Measurements from ENCODE around the gene SLC9A5.

SLC9A5 gene, protein sequence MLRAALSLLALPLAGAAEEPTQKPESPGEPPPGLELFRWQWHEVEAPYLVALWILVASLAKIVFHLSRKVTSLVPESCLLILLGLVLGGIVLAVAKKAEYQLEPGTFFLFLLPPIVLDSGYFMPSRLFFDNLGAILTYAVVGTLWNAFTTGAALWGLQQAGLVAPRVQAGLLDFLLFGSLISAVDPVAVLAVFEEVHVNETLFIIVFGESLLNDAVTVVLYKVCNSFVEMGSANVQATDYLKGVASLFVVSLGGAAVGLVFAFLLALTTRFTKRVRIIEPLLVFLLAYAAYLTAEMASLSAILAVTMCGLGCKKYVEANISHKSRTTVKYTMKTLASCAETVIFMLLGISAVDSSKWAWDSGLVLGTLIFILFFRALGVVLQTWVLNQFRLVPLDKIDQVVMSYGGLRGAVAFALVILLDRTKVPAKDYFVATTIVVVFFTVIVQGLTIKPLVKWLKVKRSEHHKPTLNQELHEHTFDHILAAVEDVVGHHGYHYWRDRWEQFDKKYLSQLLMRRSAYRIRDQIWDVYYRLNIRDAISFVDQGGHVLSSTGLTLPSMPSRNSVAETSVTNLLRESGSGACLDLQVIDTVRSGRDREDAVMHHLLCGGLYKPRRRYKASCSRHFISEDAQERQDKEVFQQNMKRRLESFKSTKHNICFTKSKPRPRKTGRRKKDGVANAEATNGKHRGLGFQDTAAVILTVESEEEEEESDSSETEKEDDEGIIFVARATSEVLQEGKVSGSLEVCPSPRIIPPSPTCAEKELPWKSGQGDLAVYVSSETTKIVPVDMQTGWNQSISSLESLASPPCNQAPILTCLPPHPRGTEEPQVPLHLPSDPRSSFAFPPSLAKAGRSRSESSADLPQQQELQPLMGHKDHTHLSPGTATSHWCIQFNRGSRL

GRCh38 chr16:67248401-67249177 is at the start of gene SLC9A5:
Gene SLC9A5 (plus strand): TSS chr16:67248979. CDS start chr16:67249015, 36 bp downstream.
- DNase-seq = no peak

DNA sequence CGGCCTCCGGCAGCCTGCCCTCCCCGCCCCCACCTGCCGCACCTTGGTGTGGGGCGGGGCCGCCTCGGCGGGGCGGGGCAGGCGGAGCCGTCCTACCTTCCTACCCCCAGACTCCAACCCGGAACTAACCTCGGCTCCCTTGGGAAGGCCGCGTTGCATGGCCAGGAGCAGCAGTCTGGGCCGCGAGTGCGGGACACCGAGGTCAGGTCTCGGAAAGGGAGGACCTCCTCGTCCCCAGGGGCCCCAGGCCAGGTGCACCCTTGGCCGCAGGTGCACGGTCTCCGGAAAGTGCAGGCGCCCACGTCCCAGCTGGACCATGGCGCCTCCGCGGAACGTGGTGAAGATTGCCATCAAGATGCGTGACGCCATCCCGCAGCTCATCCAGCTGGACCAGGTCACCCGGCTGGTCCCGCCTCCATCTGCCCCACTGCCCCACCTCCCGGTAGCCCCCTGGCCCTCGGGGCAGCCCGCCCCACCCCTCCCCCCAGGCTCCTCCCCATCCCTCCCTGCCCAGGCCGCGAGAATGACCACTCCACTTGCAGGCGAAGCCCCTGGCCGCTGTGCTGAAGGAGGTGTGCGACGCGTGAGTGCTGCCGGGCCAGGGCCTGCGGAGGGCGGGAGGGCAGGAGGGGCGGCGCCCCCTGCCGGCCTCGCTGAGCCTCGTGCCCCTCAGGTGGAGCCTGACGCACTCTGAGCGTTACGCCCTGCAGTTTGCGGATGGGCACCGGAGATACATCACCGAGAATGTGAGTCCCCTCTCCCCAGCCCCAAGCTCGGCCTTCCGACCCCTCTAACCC is 49.6 kb upstream of the SLC9A5 start, which contains the start of gene ELMO3:
Gene ELMO3 (plus strand): TSS at position 121 of the 797 bp plus-strand sequence. CDS start 196 bp downstream, at position 317.
- DNase-seq = no peak

- no peak for DNase-seq
Measured at GRCh38 chr16:67199808-67200198, 49.0 kb upstream of the SLC9A5 start.

- DNase-seq = no peak
Measured at GRCh38 chr16:67200491-67200890, 48.3 kb upstream of the SLC9A5 start.

DNA sequence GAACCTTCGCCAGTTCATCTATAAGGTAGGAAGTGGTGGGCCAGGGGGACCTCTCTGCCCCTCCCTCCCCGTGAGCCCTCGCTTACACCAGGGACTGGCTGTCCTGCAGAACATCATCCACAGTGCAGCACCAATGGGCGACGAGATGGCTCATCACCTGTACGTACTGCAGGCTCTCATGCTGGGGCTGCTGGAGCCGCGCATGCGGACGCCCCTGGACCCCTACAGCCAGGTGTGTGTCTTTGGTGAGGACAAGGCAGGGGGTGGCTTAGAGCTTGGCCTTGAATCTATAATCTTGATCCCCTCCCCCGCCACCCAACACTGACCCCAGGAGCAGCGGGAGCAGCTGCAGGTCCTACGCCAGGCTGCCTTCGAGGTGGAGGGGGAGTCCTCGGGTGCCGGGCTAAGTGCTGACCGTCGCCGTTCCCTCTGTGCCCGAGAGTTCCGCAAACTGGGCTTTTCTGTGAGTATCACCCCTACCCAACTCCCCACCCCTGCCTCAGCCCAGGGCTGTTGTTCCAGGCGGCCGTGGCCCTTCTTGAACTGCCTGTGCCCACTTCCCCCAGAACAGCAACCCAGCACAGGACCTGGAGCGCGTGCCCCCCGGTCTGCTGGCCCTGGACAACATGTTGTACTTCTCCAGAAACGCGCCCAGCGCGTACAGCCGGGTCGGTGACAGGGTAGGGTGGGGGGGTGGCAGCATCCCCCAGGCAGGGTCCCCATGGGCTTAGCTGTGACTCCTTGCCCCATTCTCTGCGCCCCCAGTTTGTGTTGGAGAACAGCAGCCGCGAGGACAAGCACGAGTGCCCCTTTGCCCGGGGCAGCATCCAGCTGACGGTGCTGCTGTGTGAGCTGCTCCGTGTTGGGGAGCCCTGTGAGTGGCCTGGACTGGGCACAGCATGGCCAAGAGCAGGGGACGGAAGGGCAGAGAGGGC is 47.1 kb upstream of the SLC9A5 start:
- no peak for DNase-seq

DNA sequence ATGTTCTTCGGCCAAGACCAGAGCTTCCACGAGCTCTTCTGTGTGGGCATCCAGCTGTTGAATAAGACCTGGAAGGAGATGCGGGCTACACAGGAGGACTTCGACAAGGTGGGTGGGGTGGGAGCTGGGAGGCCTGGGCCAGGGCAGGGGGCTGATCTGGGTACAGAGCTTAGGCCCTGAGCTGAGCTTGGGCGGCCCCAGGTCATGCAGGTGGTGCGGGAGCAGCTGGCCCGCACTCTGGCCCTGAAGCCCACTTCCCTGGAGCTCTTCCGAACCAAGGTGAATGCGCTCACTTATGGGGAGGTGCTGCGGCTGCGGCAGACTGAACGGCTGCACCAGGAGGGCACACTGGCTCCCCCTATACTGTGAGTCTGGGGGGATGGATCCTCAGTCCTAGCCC is 46.4 kb upstream of the SLC9A5 start:
- DNase-seq = no peak

DNA sequence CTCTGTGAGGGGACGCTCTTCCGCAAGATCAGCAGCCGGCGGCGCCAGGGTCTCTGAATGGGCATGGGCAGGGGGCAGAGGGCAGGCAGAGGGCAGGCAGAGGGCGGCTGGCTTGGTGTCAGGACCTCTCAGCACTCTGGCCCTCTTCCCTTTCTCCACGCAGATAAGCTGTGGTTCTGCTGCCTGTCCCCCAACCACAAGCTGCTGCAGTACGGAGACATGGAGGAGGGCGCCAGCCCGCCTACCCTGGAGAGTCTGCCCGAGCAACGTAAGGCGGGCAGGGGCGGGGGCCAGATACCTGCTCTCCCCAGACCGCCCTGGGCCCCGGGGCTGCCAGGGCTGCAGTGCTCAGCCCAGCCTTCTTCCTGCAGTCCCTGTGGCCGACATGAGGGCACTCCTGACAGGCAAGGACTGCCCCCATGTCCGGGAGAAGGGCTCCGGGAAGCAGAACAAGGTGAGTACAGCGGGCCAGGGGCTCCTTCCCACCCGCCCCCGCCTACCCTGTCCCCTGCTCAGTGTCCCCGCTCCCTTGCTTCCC is 45.8 kb upstream of the SLC9A5 start:
- no peak for DNase-seq

DNA sequence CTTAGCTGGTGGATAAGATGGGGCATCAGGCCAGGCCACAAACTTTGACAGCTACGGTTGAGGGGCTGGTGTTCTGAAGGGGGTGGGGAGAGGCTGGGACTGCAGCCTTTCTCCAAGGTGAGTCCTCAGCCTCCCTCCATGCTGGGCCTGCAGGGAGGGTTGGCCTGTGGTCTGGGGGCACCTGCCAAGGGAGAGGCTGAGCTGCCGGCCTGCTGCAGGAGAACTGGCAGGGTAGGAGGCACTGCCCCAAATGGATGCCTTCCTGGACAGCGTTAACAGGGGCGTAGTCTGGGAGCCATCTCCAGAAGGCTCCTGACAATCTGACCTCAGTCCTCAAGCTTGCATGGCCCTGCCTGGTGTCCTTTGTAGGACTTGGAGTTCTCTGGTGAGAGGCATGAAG is 44.7 kb upstream of the SLC9A5 start:
- DNase-seq = no peak

DNA sequence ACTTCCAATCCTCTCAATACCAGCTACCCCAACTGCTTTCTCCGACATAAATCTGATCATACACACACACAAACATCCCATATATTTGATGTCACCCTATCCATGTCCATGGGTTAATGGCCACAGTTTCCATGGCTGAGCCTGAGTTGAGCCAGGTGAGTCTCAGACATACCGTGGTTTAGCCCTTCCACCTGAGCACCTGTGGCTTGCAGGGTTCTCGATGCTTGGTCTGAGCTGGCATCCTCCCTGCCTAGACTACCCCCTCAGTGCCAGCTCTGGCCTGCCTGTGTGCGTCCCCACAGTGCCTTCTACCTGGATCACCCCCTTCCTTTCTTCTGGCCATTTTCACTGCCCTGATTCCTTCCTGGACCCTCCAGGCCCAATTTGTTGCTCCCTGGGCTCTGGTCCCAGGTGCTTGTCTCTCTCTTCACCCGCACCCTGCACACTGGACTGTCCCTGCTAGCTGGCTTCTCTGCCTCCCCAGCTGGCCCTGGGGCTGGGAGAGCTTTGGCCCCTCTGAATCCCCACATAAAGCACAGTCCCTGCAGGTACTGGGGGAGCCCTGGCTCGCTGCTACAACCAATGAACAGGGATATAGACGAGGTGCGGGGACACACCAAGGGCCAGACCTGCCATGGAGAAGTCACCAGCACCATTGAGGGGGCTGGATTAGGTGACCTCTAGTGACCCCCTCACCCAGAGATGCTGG is 42.5 kb upstream of the SLC9A5 start:
- DNase-seq = no peak

- DNase-seq = no peak
Measured at GRCh38 chr16:67206838-67207248, 41.9 kb upstream of the SLC9A5 start.

GRCh38 chr16:67207249-67208091 is 41.3 kb upstream of the SLC9A5 start:
- no peak for DNase-seq

DNA sequence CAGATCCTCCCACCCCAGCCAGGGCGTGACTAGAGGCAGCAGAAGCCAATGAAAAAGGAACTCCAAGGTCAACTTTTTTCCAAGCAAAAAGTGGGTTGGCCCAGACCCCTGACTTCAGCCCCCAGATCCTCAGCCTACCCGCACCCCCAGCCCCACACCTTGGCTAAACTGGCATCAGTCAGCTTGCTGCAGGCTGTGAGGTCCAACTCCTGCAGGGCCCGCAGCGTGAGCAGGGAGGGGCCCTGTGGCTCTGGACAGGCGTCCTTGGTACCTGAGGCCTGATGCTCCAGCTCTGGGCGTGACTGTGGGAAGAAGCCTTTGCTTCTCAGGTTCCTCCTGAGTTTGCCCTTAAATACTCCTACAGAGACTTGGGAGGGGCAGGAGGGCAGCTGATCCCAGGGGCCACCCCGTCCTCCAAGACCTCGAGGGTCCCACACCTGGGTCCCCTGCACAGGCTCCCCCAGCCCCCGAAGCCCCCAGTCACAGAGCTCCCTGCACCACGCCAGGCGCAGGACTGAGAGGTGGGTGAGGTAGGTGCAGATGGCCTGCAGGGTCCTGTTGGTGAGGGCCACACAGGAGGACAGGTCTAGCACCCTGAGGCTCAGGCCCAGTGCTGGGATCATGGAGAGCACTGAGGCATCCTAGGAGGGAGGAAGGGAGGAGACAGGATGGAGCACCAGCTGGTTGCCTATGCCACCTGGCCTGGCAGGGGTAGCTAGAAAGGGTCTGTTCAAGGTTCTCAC is 40.5 kb upstream of the SLC9A5 start:
- no peak for DNase-seq

DNA sequence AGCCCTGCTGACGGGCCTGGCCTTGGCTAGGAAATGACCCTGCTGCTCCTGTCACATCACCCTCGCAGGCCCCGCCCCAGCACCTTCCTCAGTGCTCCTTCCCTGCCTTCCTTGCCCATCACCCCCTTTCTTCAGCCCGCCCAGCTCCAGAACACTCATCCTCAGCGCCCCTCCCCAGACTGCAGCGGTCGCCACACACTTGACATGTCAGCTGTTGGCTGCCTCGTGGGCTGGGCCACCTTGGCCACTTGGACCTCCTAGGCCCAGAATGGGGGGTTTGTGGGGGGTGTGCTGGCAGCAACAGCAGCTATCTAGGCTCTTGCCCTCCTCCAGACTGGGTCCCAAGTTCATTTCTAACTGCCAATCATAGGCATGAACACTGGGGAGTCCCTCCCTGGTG is 39.2 kb upstream of the SLC9A5 start:
- DNase-seq = no peak

DNA sequence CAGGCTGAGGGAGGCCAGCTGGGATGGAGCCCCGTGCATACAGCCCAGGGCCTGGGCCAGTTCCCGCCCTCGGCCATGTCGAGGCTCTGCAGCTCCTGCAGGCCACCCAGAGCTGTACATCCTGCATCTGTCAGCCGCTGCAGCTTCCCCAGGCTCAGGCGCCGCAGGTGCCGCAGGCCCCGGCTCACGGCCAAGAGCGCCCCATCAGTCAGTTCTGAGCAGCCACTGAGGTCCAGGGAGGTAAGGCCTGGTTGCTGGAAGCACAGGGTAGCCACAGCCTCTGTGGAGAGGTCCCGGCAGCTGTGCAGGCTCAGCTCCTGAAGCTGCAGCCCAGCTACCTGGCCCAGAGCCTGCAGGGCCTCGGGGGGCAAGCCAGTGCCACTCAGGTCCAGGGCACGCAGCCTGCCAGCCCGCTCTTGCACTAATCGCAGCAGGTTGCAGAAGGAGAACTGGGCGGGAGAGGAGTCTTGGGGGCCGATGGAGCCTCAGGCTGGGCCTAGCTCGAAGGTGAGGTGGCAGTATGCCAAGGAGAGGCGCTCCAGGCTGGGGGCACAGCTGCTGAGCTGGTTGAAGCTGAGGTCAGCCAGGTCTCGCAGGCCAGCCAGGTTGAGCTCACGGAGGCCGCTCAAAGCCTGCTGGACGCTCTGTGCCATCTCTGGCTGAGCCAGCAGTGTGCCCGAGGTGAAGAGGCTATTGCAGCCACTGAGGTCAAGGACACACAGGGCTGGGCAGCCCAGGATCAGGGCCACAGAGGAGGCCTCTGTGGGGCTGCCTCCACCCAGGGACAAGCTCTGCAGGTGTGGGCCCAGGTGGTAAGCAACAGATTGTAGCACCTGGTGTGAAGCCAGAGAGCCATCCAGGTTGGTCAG is 38.5 kb upstream of the SLC9A5 start:
- no peak for DNase-seq

- no peak for DNase-seq
Measured at GRCh38 chr16:67211674-67212073, 37.1 kb upstream of the SLC9A5 start.

DNA sequence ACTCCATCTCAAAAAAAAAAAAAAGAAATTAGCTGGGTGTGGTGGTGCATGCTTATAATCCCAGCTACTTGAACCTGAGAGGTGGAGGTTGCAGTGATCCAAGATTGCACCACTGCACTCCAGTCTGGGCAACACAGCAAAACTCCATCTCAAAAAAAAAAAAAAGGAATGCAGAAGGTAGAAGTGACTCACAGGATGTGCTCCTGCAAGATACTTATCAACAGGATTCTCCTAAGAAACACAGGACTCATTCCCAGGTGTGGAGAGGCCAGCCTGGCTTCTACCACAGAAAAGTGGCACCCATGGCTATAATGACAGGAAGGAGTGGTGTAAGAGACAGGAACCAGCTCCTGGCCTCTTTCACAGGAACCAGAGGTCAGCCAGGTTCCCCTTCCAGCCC is 36.0 kb upstream of the SLC9A5 start:
- no peak for DNase-seq
